Keratinocyte (primary cell): ENCODE results near the gene DLEC1. TPM values are rescaled to one million over a fixed set of nuclear protein-coding genes. Genes with fewer than 3 reads are reported as not detected.

Experiments
- DNase-seq: peaks from one replicate; pipeline ENCODE4 v3.0.0-alpha.2; 2011; ENCODE audit warnings: low read depth, missing footprints, low spot score
- FAIRE-seq: peaks from 2 replicates; lab custom pipeline; 2011; peaks lifted over from hg19 to GRCh38; lab: Jason Lieb, UNC
- H2AFZ ChIP-seq: 2 replicates; pipeline ENCODE4 v1.6.0; 2012; ENCODE audit warnings: low read length, control low read depth, inconsistent platforms; ENCODE audit not compliant: control insufficient read depth
- H3K27ac ChIP-seq: 2 replicates; pipeline ENCODE4 v1.5.1; 2011; ENCODE audit warnings: low read length; ENCODE audit not compliant: control insufficient read depth, insufficient read depth
- H3K27me3 ChIP-seq: 3 replicates; pipeline ENCODE4 v1.6.0; 2011; ENCODE audit warnings: low read length; ENCODE audit not compliant: control insufficient read depth, insufficient read depth; ENCODE audit errors: extremely low read depth
- H3K36me3 ChIP-seq, 2 experiments: 2 replicates in 1 of 2; 3 replicates in 1 of 2; pipeline ENCODE4 v1.5.1; 2011; ENCODE audit warnings: low read length in 2 of 2, mild to moderate bottlenecking in 1 of 2; ENCODE audit not compliant: control insufficient read depth in 2 of 2, insufficient read depth in 2 of 2; ENCODE audit errors: extremely low read depth in 1 of 2
- H3K4me1 ChIP-seq: 3 replicates; pipeline ENCODE4 v1.5.1; 2011; ENCODE audit warnings: low read length; ENCODE audit not compliant: control insufficient read depth, insufficient read depth; ENCODE audit errors: extremely low read depth
- H3K4me2 ChIP-seq: 3 replicates; pipeline ENCODE4 v1.6.0; 2011; ENCODE audit warnings: low read depth, low read length; ENCODE audit not compliant: control insufficient read depth, insufficient read depth; ENCODE audit errors: extremely low read depth
- H3K4me3 ChIP-seq, 3 experiments: fragments of 200-600 bp in 1 of 3; sonication (generic) in 1 of 3; 2 replicates in 2 of 3; 3 replicates in 1 of 3; pipeline ENCODE4 v1.5.1; 2011 to 2016; ENCODE audit warnings: low read length in 3 of 3, mild to moderate bottlenecking in 3 of 3, control low read depth in 2 of 3, inconsistent platforms in 1 of 3, low read depth in 1 of 3, mixed read lengths in 1 of 3, mixed run types in 1 of 3, moderate library complexity in 1 of 3; ENCODE audit not compliant: control insufficient read depth in 2 of 3, insufficient read depth in 2 of 3; ENCODE audit errors: extremely low read depth in 1 of 3
- H3K79me2 ChIP-seq: 2 replicates; pipeline ENCODE4 v1.6.0; 2012; ENCODE audit warnings: low read length; ENCODE audit not compliant: control insufficient read depth, insufficient read depth
- H3K9ac ChIP-seq: 3 replicates; pipeline ENCODE4 v1.6.0; 2011; ENCODE audit warnings: low read length; ENCODE audit not compliant: control insufficient read depth, insufficient read depth; ENCODE audit errors: extremely low read depth
- H3K9me1 ChIP-seq: 3 replicates; pipeline ENCODE4 v1.6.0; 2011; ENCODE audit warnings: low read length; ENCODE audit not compliant: control insufficient read depth, insufficient read depth; ENCODE audit errors: extremely low read depth
- H3K9me3 ChIP-seq: 2 replicates; pipeline ENCODE4 v1.5.1; 2012; ENCODE audit warnings: low read depth, low read length; ENCODE audit not compliant: control insufficient read depth
- H4K20me1 ChIP-seq: 3 replicates; pipeline ENCODE4 v1.6.0; 2011; ENCODE audit warnings: low read length; ENCODE audit not compliant: control insufficient read depth, insufficient read depth; ENCODE audit errors: extremely low read depth
- CTCF ChIP-seq, 3 experiments: IDR thresholded peaks in 1 of 3; conservative IDR thresholded peaks in 1 of 3; optimal IDR thresholded peaks in 1 of 3; 2 replicates in 2 of 3; 3 replicates in 1 of 3; pipeline versions ENCODE3 to v1.5.1; 2011; ENCODE audit warnings: low read length in 3 of 3, mild to moderate bottlenecking in 3 of 3, moderate library complexity in 2 of 3, control low read depth in 1 of 3, inconsistent platforms in 1 of 3; ENCODE audit not compliant: insufficient read depth in 2 of 3; ENCODE audit errors: extremely low read depth in 1 of 3
- EZH2 ChIP-seq: IDR thresholded peaks from one replicate; pipeline ENCODE4 v1.6.1; 2012; ENCODE audit warnings: inconsistent platforms, mild to moderate bottlenecking, low read length, moderate library complexity
- dilution Hi-C: fragments of 300-500 bp; cut with MboI; formaldehyde crosslinking; loops from one replicate; pipeline ENCODE4 v1.7.0; 2020; ENCODE audit warnings: low sequenced_read_pairs; ENCODE audit not compliant: extremely low pct_ligation_motif_present
- polyA plus RNA-seq, 5 experiments: library from polyadenylated mRNA; depleted of rRNA in 3 of 5; stranded (reverse) in 3 of 5; stranded (forward) in 1 of 5; unstranded in 1 of 5; fragments of >200 nt; gene quantifications; 1 replicate in 1 of 5; 2 replicates in 3 of 5; 3 replicates in 1 of 5; pipeline versions ENCODE4 v1.2.1 to v1.2.3, GENCODE V29; 2011 to 2012; ENCODE audit warnings: missing spikeins in 2 of 5, low read depth in 1 of 5, low replicate concordance in 1 of 5

DLEC1 gene
- polyA plus RNA-seq, 1 donor (not counting 4 experiments of a cell fraction or from before 2014, with no cell fraction given): not detected

- no peak for FAIRE-seq
- H4K20me1 ChIP-seq: no peaks in the 10 kb centered on the region
- no peak for DNase-seq
- H3K9ac ChIP-seq: no peak overlapping the region
- H3K36me3 ChIP-seq: no peaks in the 10 kb centered on the region
- no peak overlapping the region for H2AFZ ChIP-seq
- no peaks in the 10 kb centered on the region for H3K9me1 ChIP-seq
- no peak overlapping the region for H3K27ac ChIP-seq
- no peaks in the 10 kb centered on the region for H3K79me2 ChIP-seq
- H3K4me2 ChIP-seq: no peak overlapping the region
- TF ChIP-seq CTCF (optimal IDR thresholded peaks at IDR 0.05 in 1 of 3, IDR thresholded peaks at IDR 0.05 in 1 of 3, conservative IDR thresholded peaks at IDR 0.05 in 1 of 3; ENCODE audit: extremely low read depth in 1 of 3, insufficient read depth in 2 of 3, low read length in 3 of 3) (no peak), EZH2 (no peak)
- no peaks in the 10 kb centered on the region for H3K9me3 ChIP-seq
- no peaks in the 10 kb centered on the region for H3K4me1 ChIP-seq
- H3K4me3 ChIP-seq: no peak overlapping the region
- dilution Hi-C loops: no loop called here
- H3K27me3 ChIP-seq: no peaks in the 10 kb centered on the region
These were observed 44.9 kb downstream of the DLEC1 start for GRCh38 chr3:38083871-38084333.

GRCh38 chr3:38084334-38085310, 45.6 kb downstream of the DLEC1 start:
- Histone ChIP-seq H3K4me2 (no peak overlapping the region), H3K79me2 (no peaks in the 10 kb centered on the region), H3K9me1 (no peaks in the 10 kb centered on the region), H3K27me3 (no peaks in the 10 kb centered on the region), H3K9ac (no peak overlapping the region), H3K36me3 (no peaks in the 10 kb centered on the region), H3K27ac (no peak overlapping the region), H3K9me3 (no peaks in the 10 kb centered on the region), H3K4me1 (no peaks in the 10 kb centered on the region), H2AFZ (no peak overlapping the region), H3K4me3 (no peak overlapping the region), H4K20me1 (no peaks in the 10 kb centered on the region)
- no peak for FAIRE-seq
- TF ChIP-seq EZH2 (no peak), CTCF (optimal IDR thresholded peaks at IDR 0.05 in 1 of 3, IDR thresholded peaks at IDR 0.05 in 1 of 3, conservative IDR thresholded peaks at IDR 0.05 in 1 of 3; ENCODE audit: extremely low read depth in 1 of 3, insufficient read depth in 2 of 3, low read length in 3 of 3) (no peak)
- no peak for DNase-seq
- dilution Hi-C loops: no loop called here
